AG08396 (cell line): ENCODE data around the gene DCAF4.

Experiments
- DNase-seq: peaks from one replicate; pipeline ENCODE4 v3.0.0; 2012; ENCODE audit warnings: low spot score, mixed read lengths

DCAF4 gene, protein sequence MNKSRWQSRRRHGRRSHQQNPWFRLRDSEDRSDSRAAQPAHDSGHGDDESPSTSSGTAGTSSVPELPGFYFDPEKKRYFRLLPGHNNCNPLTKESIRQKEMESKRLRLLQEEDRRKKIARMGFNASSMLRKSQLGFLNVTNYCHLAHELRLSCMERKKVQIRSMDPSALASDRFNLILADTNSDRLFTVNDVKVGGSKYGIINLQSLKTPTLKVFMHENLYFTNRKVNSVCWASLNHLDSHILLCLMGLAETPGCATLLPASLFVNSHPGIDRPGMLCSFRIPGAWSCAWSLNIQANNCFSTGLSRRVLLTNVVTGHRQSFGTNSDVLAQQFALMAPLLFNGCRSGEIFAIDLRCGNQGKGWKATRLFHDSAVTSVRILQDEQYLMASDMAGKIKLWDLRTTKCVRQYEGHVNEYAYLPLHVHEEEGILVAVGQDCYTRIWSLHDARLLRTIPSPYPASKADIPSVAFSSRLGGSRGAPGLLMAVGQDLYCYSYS

DNA sequence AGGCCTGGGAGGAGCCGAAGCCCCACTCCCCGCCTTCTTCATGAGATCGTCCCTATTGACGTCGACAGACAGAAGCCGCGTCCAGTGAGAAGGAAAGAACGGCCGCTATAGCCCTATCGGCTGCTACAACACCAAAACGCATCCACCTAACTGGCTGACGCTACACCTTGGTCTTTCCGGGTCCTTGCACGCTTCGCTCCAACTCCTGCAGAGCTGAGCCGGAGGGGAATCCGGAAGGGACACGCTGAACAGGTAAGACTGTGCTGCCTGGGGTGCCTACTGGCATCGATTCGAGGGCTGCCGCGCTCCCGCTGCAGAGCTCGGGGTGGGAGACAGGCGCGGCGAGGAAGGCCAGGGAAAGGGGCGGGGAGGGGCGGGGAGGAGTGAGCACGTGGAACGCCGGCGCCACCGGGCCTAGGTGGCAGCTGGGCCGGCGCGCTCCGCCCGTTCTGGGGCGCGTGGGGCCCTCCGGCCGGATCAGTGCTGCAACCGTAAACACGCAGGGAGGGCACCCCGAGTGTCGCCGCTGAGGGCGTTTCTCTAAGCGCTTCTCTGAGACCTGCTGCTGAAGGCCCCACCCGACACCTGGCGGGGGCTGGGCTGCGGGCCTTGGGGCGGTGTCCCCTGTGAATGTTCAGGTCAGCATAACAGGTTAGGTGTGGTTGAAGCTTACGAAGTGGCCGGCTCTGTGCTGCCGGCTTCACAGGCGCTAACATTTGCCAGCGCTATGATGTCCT lies at the start of gene DCAF4:
TSS of gene DCAF4 (plus strand) at position 173 of the 737 bp plus-strand sequence. CDS start 11,515 bp downstream, outside the sequence.
- peak; percentile 99 for DNase-seq

DNA sequence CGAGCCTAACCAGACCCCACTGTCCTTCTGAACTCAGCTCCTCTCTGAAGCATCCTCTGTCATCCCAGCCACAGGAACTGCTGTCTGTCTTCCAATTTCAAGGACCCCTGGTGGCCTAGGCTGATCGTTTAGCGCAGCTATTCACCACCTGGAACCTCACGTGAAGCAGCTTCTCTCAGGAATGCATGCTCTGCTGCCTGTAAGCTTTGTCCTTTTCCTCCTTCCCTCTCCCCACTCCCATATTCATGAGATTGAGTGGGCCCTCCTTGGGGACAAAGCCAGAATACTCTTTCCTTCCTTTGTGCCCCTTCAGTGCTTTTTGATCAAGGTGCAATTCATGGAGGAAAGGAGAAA lies 49.6 kb upstream of the DCAF4 start:
- no peak for DNase-seq

DNA sequence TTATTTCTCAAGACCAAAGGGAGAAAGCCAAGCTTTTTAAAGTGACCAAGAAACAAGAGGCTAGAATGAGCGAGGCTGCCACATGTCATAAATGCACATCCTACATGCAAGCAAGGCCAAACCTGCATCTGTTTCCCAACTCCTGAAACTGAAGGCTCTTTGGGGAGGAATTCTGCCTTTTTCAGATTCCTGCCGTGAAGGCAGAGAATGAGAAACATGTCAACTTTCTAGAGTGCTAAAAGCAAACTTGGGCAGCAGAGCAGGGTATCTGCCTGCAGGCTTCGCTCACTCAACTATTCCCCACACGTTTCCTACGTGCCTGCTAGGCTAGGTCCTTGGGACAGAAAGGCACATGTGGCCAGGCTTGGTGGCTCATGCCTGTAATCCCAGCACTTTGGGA lies 47.5 kb upstream of the DCAF4 start:
- DNase-seq = no peak

DNA sequence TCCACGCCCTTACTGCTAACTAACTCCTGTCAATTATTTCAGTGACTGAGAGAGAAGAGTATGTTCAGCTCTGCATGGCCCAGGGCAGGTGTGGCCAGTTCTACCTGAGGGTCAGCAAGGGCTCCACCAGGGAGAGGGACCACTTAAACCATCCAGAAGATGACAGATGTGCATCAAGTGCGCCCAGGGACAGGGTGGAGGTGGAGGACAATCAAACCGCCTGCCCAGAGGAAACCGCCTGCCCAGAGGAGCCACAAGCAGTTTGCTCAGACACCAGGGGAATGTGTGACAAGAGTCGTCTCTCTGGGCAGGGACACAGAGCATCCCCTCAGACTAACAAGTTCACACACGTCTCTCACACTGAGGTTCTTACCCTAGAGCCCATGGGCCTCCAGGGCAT lies 46.8 kb upstream of the DCAF4 start:
- no peak for DNase-seq

- no peak for DNase-seq
Measured at GRCh38 chr14:72880164-72880563, 46.1 kb upstream of the DCAF4 start.

DNA sequence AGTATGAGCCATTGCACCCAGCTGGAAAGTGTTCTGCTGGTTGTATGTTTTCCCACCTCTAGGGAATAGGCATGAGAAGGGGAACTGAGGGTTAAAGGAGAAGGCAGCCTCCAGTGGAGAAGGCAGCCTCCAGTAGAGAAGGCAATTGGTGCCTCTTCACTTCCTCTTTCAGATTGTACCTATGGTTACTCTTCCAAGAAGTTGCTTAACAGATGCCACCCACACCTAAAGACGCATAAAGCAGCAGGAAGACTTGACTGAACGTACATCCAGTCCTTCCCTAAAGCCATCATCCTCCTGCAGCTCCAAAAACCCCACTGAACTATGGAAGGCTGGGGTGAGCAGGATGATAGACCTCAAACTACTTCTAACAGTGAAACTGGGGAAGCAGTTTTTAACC lies 45.4 kb upstream of the DCAF4 start:
- no peak for DNase-seq

DNA sequence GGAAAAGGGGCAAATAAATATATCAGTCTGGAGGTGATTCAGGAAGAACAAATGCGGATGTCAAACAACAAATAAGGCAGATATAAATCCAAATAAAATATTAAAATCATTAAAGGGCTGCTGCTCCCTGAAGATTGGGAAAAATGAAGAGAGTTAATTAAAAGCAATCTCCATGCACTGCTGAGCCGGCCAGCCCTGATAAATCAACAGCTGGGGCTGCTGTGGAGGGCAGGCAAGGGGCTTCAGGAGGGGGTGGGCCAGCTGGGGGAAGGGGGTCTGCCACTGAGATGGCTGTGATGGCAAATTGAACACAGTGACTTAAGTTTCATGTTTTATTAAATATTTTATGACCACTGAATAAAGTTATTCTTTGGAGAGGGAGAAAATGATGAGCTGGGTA lies 44.7 kb upstream of the DCAF4 start:
- DNase-seq = no peak

- no peak for DNase-seq
Measured at GRCh38 chr14:72882047-72882446, 44.2 kb upstream of the DCAF4 start.

GRCh38 chr14:72882463-72882862 lies 43.8 kb upstream of the DCAF4 start:
- no peak for DNase-seq

- no peak for DNase-seq
Measured at GRCh38 chr14:72883109-72883508, 43.2 kb upstream of the DCAF4 start.

DNA sequence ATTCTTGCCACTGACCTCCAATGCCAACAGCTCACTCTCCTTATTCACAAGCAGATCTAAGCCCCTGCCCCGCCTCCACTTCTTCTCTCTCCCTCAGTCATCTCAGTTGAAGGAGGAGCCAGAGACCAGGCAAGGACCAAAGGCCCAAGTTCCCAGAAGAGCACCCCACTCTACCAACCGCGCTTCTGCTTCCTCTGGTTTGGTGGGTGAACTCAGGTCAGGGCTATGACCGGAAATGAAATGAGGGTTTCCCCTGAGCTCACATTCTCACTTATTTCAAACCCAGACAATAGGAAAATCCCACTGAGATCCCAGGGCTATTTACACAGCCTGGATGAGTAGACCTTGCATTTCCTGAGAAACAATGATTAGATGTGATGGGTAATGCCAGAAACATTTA lies 42.3 kb upstream of the DCAF4 start:
- DNase-seq = no peak

GRCh38 chr14:72884386-72884785 lies 41.9 kb upstream of the DCAF4 start:
- no peak for DNase-seq

DNA sequence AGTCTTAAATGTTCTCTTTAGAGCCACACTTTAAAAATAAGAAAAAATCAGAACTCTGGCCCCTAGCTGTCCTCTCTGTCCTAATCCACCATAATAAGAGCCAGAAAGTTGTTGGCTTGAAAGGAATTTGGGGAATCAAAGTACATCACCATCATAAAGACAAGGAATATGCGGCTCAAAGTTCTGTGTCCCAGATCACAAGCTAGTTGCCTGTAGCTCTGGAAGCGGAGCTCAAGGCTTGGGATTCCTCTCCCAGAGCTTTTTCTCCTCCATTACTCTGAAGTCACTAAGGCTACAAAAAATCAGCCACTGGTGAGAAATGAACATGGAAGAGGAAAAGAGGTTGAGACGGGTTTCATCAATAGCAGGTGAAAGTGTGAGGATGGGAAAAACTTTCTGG lies 38.8 kb upstream of the DCAF4 start:
- DNase-seq = no peak

GRCh38 chr14:72888192-72888591 lies 38.1 kb upstream of the DCAF4 start:
- DNase-seq = no peak

DNA sequence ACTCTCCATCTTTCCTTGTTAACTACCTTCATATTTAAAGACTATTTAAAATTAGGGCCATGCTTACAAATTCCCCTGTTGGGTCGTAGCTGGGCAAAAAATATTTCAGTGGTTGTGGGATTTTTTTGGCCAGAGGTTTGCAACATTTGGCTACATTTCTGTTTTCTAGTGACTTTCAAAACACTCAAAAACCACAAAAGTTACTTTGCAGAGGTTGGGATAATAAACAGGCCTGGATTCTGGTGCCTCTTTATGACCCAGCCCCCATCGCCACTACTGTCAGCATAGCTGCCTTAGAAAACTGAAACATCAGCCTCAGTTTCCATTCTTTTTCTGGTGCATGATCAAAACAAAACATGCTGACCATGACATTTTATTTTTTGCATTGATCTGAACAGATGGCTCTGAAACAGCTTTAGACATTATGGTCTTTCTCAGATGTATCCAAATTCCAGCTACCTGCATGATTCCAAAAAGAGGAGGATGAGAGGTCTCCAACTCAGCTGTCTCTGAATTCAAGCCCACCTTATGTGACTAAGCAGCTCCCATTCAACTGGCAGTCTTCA lies 37.5 kb upstream of the DCAF4 start:
- DNase-seq = no peak

- DNase-seq = no peak
Measured at GRCh38 chr14:72889366-72889765, 36.9 kb upstream of the DCAF4 start.

- no peak for DNase-seq
Measured at GRCh38 chr14:72891666-72892102, 34.6 kb upstream of the DCAF4 start.

GRCh38 chr14:72892103-72892878 lies 34.0 kb upstream of the DCAF4 start:
- no peak for DNase-seq

- DNase-seq = peak; percentile 59
Measured at GRCh38 chr14:72892879-72893635, 33.2 kb upstream of the DCAF4 start.

DNA sequence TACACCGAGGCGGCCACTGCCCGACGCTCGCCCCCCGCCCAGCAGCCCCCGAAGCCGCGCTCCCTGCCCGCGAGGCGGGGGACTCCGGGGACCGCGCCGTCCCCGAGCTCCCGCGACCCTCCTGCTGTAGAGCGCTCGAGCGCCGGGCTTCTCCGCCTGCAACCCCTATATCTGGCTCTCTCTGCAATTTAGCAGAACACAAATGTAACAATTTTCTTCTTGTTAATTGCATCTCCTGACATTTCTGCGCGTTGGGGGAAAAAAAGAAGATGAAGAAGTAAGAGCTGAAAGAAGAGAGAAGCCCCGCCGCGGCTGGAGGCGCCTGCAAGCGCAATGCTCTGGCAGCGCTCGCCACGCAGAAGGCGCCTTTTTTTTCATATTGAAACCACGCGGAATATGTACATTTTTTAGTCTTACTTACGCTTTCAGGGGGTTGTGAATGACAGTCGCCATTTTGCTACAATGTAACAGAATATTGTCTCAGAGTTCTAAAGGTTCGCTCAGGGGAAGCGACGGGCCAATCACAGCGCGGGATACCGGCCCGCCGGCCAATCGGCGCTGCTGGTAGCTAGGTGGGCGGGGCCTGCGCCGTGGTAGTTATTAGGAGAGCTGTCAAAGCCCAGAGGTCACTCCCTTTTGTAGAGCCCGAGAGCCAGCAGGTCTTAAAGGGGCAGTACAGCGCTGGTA lies 32.5 kb upstream of the DCAF4 start, which contains the start of gene DPF3:
TSS of gene DPF3 (minus strand) at position 466 of the 687 bp plus-strand sequence. CDS start at position 453, 13 bp downstream.
- DNase-seq = peak; percentile 97

DNA sequence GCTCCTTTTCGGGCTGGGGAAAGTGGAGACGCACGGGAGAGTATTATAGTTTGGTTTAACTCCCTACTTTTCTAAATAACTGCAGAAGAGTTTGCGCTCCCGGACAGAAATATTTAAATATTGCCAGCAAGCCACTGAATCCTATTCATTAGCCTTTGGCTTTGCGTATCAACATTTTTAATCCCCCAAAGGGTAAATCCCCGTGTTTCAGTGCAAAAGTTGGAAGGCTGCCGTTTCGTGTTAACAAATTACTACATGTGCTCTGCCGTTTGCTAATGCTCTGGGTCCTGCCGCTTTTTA lies 32.0 kb upstream of the DCAF4 start:
- DNase-seq = no peak
